ENCODE results near the gene POR. TPM values are rescaled to one million over a fixed set of nuclear protein-coding genes. Genes with fewer than 3 reads are reported as not detected.

POR gene
- total and polyA plus RNA-seq, 2 of the 8 experiments (the other 6 are each of a cell fraction or from before 2014, with no cell fraction given): 98.7 to 144 TPM

- Histone ChIP-seq H2BK20ac (ENCODE audit: low read length) (no peak overlapping the region), H3K9me3 (ENCODE audit: insufficient read depth in 2 of 2, low read depth in 1 of 2, low read length in 1 of 2) (no peaks in the 10 kb centered on the region), H2BK12ac (ENCODE audit: low read depth, low read length) (no peak overlapping the region), H2BK5ac (ENCODE audit: low read depth, low read length) (no peak overlapping the region), H2AK5ac (ENCODE audit: low read depth, low read length) (no peak overlapping the region), H3K27ac (ENCODE audit: low read depth, low read length) (no peak overlapping the region), H4K91ac (replicated peaks; ENCODE audit: insufficient read length, low read length) (no peak overlapping the region), H3K36me3 (ENCODE audit: control insufficient read depth in 2 of 4, insufficient read depth in 4 of 4, low read length in 3 of 4) (peaks cover 0 to 3% (median 1%) of the 10 kb centered on the region in 4 experiments; a peak in 2 of 8 replicates), H3K4me2 (ENCODE audit: insufficient read depth in 1 of 2, low read depth in 2 of 2, low read length in 2 of 2) (no peak overlapping the region), H3K9ac (replicated peaks in 1 of 4; ENCODE audit: extremely low read depth in 1 of 4, low read depth in 3 of 4, low read length in 3 of 4) (no peak overlapping the region), H2AFZ (ENCODE audit: low read length) (no peak overlapping the region), H3K23me2 (ENCODE audit: low read depth, low read length) (no peaks in the 10 kb centered on the region), H3K18ac (ENCODE audit: extremely low read depth, low read length) (no peak overlapping the region), H3K4ac (replicated peaks; ENCODE audit: insufficient read length, low read depth, low read length) (no peak overlapping the region), H3K4me3 (ENCODE audit: extremely low read depth in 1 of 4, insufficient read depth in 2 of 4, low read depth in 3 of 4, low read length in 4 of 4) (no peak overlapping the region), H3K23ac (ENCODE audit: insufficient read length) (no peak overlapping the region), H4K8ac (ENCODE audit: extremely low read depth, insufficient read depth, low read length) (no peak overlapping the region), H3K56ac (replicated peaks; ENCODE audit: insufficient read length, low read depth, low read length) (no peak overlapping the region), H3K79me1 (ENCODE audit: low read depth, low read length) (peaks cover 21% of the 10 kb centered on the region), H4K5ac (ENCODE audit: insufficient read length, low read depth, low read length) (no peak overlapping the region), H3K4me1 (replicated peaks in 1 of 4; ENCODE audit: control insufficient read depth in 3 of 4, insufficient read depth in 4 of 4, low read length in 3 of 4) (peaks cover 2 to 3% (median 3%) of the 10 kb centered on the region in 4 experiments; a peak in 5 of 7 replicates), H3K14ac (ENCODE audit: insufficient read length) (no peak overlapping the region), H2BK120ac (replicated peaks; ENCODE audit: low read depth, low read length) (no peak overlapping the region), H3K79me2 (ENCODE audit: control insufficient read depth in 1 of 2, insufficient read depth in 2 of 2, low read length in 2 of 2) (peaks cover 42 to 90% of the 10 kb centered on the region in 2 experiments), H2BK15ac (ENCODE audit: low read length) (no peak overlapping the region), H4K20me1 (replicated peaks in 1 of 2; ENCODE audit: control insufficient read depth in 1 of 2, insufficient read depth in 2 of 2, low read length in 2 of 2) (peaks cover 11 to 35% of the 10 kb centered on the region in 2 experiments), H3K27me3 (replicated peaks in 1 of 4; ENCODE audit: control insufficient read depth in 3 of 4, extremely low read depth in 1 of 4, insufficient read depth in 3 of 4, low read length in 3 of 4) (no peaks in the 10 kb centered on the region)
- WGBS, 2 experiments (ENCODE audit: extremely low coverage in 1 of 2, insufficient coverage in 1 of 2, insufficient read length in 1 of 2, insufficient replicate concordance in 2 of 2, low coverage in 1 of 2, low lambda C conversion rate in 2 of 2, missing lambda C conversion rate in 1 of 2): 92% methylated on average over 14 of the region's 14 CpGs; no CpG with 5 or more reads in 1 of the 2 experiments
- no peak for FAIRE-seq
- DNase-seq (ENCODE audit: low read depth in 1 of 2, low spot score in 2 of 2): no peak
- no peak for TF ChIP-seq CTBP2 (IDR thresholded peaks at IDR 0.05; ENCODE audit: borderline replicate concordance, insufficient read depth, insufficient read length, low read length)
- TF ChIP-seq JUND (IDR thresholded peaks at IDR 0.05; ENCODE audit: low read length): no peak
- no peak for TF ChIP-seq MAFK (IDR thresholded peaks at IDR 0.05; ENCODE audit: low read depth, low read length)
- TF ChIP-seq POLR2AphosphoS5 (IDR thresholded peaks at IDR 0.05; ENCODE audit: low read depth, low read length): no peak
- TF ChIP-seq RBBP5 (IDR thresholded peaks at IDR 0.05; ENCODE audit: borderline replicate concordance, low read depth, low read length): no peak
- TF ChIP-seq SP1 (IDR thresholded peaks at IDR 0.05; ENCODE audit: low read depth, low read length): no peak
- TF ChIP-seq HDAC2 (IDR thresholded peaks at IDR 0.05; ENCODE audit: borderline replicate concordance in 1 of 2, low read depth in 2 of 2, low read length in 2 of 2): no peak
- TF ChIP-seq FOSL1 (IDR thresholded peaks at IDR 0.05; ENCODE audit: insufficient read depth, low read depth, low read length): no peak
- TF ChIP-seq EGR1 (IDR thresholded peaks at IDR 0.05; ENCODE audit: borderline replicate concordance, low read depth, low read length): no peak
- TF ChIP-seq SRF (IDR thresholded peaks at IDR 0.05; ENCODE audit: low read depth, low read length): no peak
- TF ChIP-seq RFX5 (IDR thresholded peaks at IDR 0.05; ENCODE audit: borderline replicate concordance, low read depth, low read length): no peak
- no peak for TF ChIP-seq NANOG (IDR thresholded peaks at IDR 0.05; ENCODE audit: insufficient read depth, low read depth, low read length, poor library complexity, severe bottlenecking)
- no peak for TF ChIP-seq SIN3A (conservative IDR thresholded peaks at IDR 0.05 in 1 of 2, IDR thresholded peaks at IDR 0.05 in 1 of 2; ENCODE audit: low read depth in 1 of 2, low read length in 2 of 2)
- POLR2A ChIA-PET (ENCODE audit: partially characterized antibody): interaction anchor here (0.6 to 1.7 kb wide), 2 partner anchors 10 to 11 kb away, joined by 3 read pairs; no protein-coding TSS in a partner anchor
- CTCF ChIA-PET (ENCODE audit: partially characterized antibody): interaction anchor here (0.7 to 1.9 kb wide), 3 partner anchors 19 to 99 kb away, joined by 3 to 5 read pairs (median 4); no protein-coding TSS in a partner anchor
Measured at GRCh38 chr7:75921479-75921878, 6.5 kb downstream of the POR start.
